22Rv1 (cell line): ENCODE data around the gene EPHA8.

Experiments used
- ZFX ChIP-seq: fragments of 450-650 bp; IDR thresholded peaks from 2 replicates; pipeline ENCODE4 v1.6.1; 2017; ENCODE audit warnings: antibody characterized with exemption, borderline replicate concordance
- TF ChIP-seq, protein P1 (sequence below): fragments of 450-650 bp; IDR thresholded peaks from 2 replicates; pipeline ENCODE4 v1.5.1; 2017; ENCODE audit warnings: mild to moderate bottlenecking

GRCh38 chr1:22639286-22639685 lies 76.0 kb downstream of the EPHA8 start:
- TF ChIP-seq, protein P1, sequence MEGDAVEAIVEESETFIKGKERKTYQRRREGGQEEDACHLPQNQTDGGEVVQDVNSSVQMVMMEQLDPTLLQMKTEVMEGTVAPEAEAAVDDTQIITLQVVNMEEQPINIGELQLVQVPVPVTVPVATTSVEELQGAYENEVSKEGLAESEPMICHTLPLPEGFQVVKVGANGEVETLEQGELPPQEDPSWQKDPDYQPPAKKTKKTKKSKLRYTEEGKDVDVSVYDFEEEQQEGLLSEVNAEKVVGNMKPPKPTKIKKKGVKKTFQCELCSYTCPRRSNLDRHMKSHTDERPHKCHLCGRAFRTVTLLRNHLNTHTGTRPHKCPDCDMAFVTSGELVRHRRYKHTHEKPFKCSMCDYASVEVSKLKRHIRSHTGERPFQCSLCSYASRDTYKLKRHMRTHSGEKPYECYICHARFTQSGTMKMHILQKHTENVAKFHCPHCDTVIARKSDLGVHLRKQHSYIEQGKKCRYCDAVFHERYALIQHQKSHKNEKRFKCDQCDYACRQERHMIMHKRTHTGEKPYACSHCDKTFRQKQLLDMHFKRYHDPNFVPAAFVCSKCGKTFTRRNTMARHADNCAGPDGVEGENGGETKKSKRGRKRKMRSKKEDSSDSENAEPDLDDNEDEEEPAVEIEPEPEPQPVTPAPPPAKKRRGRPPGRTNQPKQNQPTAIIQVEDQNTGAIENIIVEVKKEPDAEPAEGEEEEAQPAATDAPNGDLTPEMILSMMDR, result no peak
- TF ChIP-seq ZFX, result no peak
